HepG2 (cell line): ENCODE data around the gene GPR139.

ENCODE experiments used
- NFRKB ChIP-seq: fragments of 450-650 bp; IDR thresholded peaks from 2 replicates; pipeline ENCODE4 v1.6.1; 2017
- TAF15 ChIP-seq: fragments of 200-400 bp; formaldehyde crosslinking; IDR thresholded peaks from one replicate; pipeline ENCODE4 v1.6.1; 2018; ENCODE audit warnings: mild to moderate bottlenecking, low read depth, low read length; ENCODE audit not compliant: poor library complexity, severe bottlenecking

DNA sequence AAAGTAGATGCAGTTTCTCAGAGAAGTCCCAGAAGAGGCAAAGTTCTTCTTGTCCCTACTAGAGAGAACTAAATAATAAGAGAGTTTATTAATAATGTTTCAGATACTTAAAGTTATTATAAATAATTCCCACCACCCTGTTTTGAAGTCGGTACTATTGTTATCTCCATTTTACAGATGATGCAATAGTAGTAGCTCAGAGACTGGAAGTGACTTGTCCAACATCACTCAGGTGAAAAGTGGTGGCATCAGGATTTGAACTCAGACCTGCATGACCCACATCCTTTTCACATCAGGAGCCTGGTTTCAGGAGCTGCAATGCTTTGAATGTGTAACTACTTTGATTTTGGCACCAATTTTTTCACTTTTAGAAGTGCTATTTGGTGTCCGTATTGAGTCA, 52.7 kb downstream of the GPR139 start:
- TF ChIP-seq NFRKB (no peak), TAF15 (no peak)
